ENCODE results near the gene TEK. TPM values are rescaled to one million over a fixed set of nuclear protein-coding genes. Genes with fewer than 3 reads are reported as not detected.

Gene TEK
- total and polyA plus RNA-seq, 2 donors (not counting 1 experiment from before 2014, with no cell fraction given): not detected

DNA sequence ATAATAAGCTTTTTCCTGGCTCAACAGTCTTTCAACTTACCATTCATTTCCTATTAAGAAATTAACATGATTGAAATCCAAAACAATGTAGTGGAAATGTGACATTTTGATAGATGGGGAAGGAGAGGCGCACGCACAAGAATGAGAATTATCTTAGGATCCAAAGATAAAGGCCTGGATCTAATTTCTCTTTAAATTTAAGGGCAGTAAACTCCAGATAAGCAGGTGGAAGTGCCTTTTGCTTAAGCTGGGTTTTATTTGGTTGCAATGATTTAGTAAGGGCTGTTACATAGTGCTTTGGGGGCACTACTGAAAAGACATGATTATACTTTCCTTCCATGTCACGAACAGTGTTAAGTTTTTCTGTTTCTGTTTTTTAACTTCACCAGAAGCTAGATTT lies 170.6 kb downstream of the TEK start:
- Histone ChIP-seq H3K27me3 (replicated peaks in 1 of 4; ENCODE audit: control extremely low read depth in 1 of 4, control insufficient read depth in 3 of 4, insufficient read depth in 4 of 4, low read length in 3 of 4) (peaks cover 0 to 6% (median 3%) of the 10 kb centered on the region in 4 experiments), H3K4me3 (ENCODE audit: control extremely low read depth in 1 of 5, extremely low read depth in 1 of 5, insufficient read depth in 1 of 5, low read depth in 2 of 5, low read length in 4 of 5) (no peak overlapping the region), H3K9ac (ENCODE audit: low read length) (no peak overlapping the region), H3K27ac (ENCODE audit: low read length in 2 of 2) (no peak overlapping the region), H3K36me3 (replicated peaks in 1 of 2; ENCODE audit: control extremely low read depth in 1 of 2, control insufficient read depth in 1 of 2, extremely low read depth in 1 of 2, insufficient read depth in 2 of 2, low read length in 1 of 2) (no peaks in the 10 kb centered on the region), H3K4me1 (ENCODE audit: control insufficient read depth in 2 of 2, insufficient read depth in 2 of 2, low read length in 2 of 2) (peaks cover 0 to 6% of the 10 kb centered on the region in 2 donors), H3K4me2 (replicated peaks; ENCODE audit: low read depth, low read length, poor library complexity, severe bottlenecking) (no peak overlapping the region), H3K9me3 (ENCODE audit: control extremely low read depth in 1 of 3, control insufficient read depth in 2 of 3, insufficient read depth in 1 of 3, low read length in 2 of 3) (no peaks in the 10 kb centered on the region), H3K79me2 (ENCODE audit: control insufficient read depth, insufficient read depth, low read length) (no peaks in the 10 kb centered on the region), H4K20me1 (ENCODE audit: control insufficient read depth, insufficient read depth, low read length, poor library complexity, severe bottlenecking) (no peaks in the 10 kb centered on the region), H2AFZ (ENCODE audit: insufficient read depth, low read depth, low read length, poor library complexity, severe bottlenecking) (no peak overlapping the region)
- Mint-ChIP-seq H3K27ac (no peak overlapping the region), H3K27me3 (peaks cover 14% of the 10 kb centered on the region), H3K9me3 (ENCODE audit: insufficient read depth) (no peaks in the 10 kb centered on the region), H3K4me1 (peaks cover 4% of the 10 kb centered on the region), H3K4me3 (no peak overlapping the region)
- WGBS (ENCODE audit: insufficient coverage): 100% methylated on average over 3 of the region's 3 CpGs
- DNase-seq (no peak), ATAC-seq (ENCODE audit: low read depth) (no peak)
- ChIA-PET POLR2A (no interaction called here), CTCF (interaction anchor here (0.8 to 2.2 kb wide), 4 partner anchors 9 to 32 kb away, joined by 3 to 8 read pairs (median 3); no protein-coding TSS in a partner anchor)
- TF ChIP-seq EZH2 (IDR thresholded peaks at IDR 0.05; ENCODE audit: borderline replicate concordance, insufficient read depth, low read depth, low read length, poor library complexity, severe bottlenecking): no peak
- TF ChIP-seq CTCF (IDR thresholded peaks at IDR 0.05): no peak
- intact Hi-C loops (cut with micrococcal nuclease): no loop called here

Small RNA genes lying within 50 kb of the gene (small RNA-seq; reads per million reads assigned to genes)
- gene AL355433.1 (ENCODE audit: insufficient read length, low read depth, low replicate concordance) (not detected), gene RNA5SP280 (ENCODE audit: insufficient read length, low read depth, low replicate concordance) (not detected)

Other genes with a start within 250 kb of the TEK start
- gene CAAP1, start 216.4 kb upstream of the TEK start, total RNA-seq: 13.3 and 15.7 TPM in 2 replicates
- gene CAAP1, start 216.4 kb upstream of the TEK start, polyA plus RNA-seq: 8.5 and 13.2 TPM in 2 replicates
- 22.5 and 24.0 TPM in 2 replicates for gene PLAA, start 162.0 kb upstream of the TEK start, total RNA-seq
- gene PLAA, start 162.0 kb upstream of the TEK start, polyA plus RNA-seq: 8.9 and 12.6 TPM in 2 replicates
- 19.1 and 22.6 TPM in 2 replicates for gene IFT74, start 152.8 kb upstream of the TEK start, total RNA-seq
- 2.0 and 3.8 TPM in 2 replicates for gene IFT74, start 152.8 kb upstream of the TEK start, polyA plus RNA-seq
- gene LRRC19, start 103.6 kb upstream of the TEK start, total RNA-seq: not detected in 2 replicates
- gene LRRC19, start 103.6 kb upstream of the TEK start, polyA plus RNA-seq: not detected in 2 replicates
- 0.95 TPM in 1 of 2 replicates, not detected in the other for gene EQTN, start 187.9 kb downstream of the TEK start, total RNA-seq
- gene EQTN, start 187.9 kb downstream of the TEK start, polyA plus RNA-seq: 0.58 and 1.3 TPM in 2 replicates